SK-N-SH (cell line): ENCODE results near the gene E2F4. TPM values are rescaled to one million over a fixed set of nuclear protein-coding genes. Genes with fewer than 3 reads are reported as not detected.
A peak's percentile ranks its signal among the peaks of the same experiment; 100 is the strongest.

Source experiments
- CTCF ChIA-PET: fragments of 300-600, 350-600 bp; formaldehyde crosslinking; extraction: SDS; loops from one replicate; lab custom pipeline; 2021; lab: Yijun Ruan, JAX
- POLR2A ChIA-PET: fragments of 350-600 bp; sonication (Branson Sonifier 250); formaldehyde crosslinking; extraction: SDS; loops from one replicate; lab custom pipeline; 2020; ENCODE audit warnings: antibody characterized with exemption, inconsistent platforms; lab: Yijun Ruan, JAX
- DNase-seq: peaks from one replicate; pipeline ENCODE4 v3.0.0; 2012
- H2AFZ ChIP-seq: fragments of 200-600 bp; sonication (generic); 2 replicates; pipeline ENCODE4 v1.8.1; 2016; ENCODE audit warnings: antibody characterized with exemption, mild to moderate bottlenecking, low read depth
- H3F3A ChIP-seq: fragments of 200-600 bp; sonication (generic); replicated peaks from 2 replicates; pipeline ENCODE3; 2016; ENCODE audit warnings: antibody characterized with exemption, mild to moderate bottlenecking; ENCODE audit not compliant: insufficient read depth
- H3K27ac ChIP-seq, 2 experiments: fragments of 200-500 bp in 1 of 2; fragments of 200-600 bp in 1 of 2; sonication (Bioruptor generic) in 1 of 2; sonication (generic), shearing (Covaris generic) in 1 of 2; 2 replicates each; pipeline versions ENCODE4 v1.5.1 to v1.6.1; 2014 to 2016; ENCODE audit warnings: low read depth in 2 of 2, inconsistent platforms in 1 of 2, low read length in 1 of 2, mild to moderate bottlenecking in 1 of 2, mixed read lengths in 1 of 2
- H3K27me3 ChIP-seq: fragments of 200-600 bp; sonication (generic), shearing (Covaris generic); 2 replicates; pipeline ENCODE4 v1.6.1; 2016; ENCODE audit warnings: mixed run types; ENCODE audit not compliant: insufficient read depth
- H3K36me3 ChIP-seq, 2 experiments: fragments of 200-500 bp in 1 of 2; fragments of 200-600 bp in 1 of 2; sonication (Bioruptor generic) in 1 of 2; sonication (generic) in 1 of 2; replicated peaks in 1 of 2; 2 replicates each; pipeline versions ENCODE3 to v1.5.1; 2014 to 2016; ENCODE audit warnings: low read length in 1 of 2, mild to moderate bottlenecking in 1 of 2; ENCODE audit not compliant: insufficient read depth in 2 of 2, control insufficient read depth in 1 of 2
- H3K4me1 ChIP-seq, 2 experiments: fragments of 200-500 bp in 1 of 2; fragments of 200-600 bp in 1 of 2; sonication (Bioruptor generic) in 1 of 2; sonication (generic), shearing (Covaris generic) in 1 of 2; 2 replicates each; pipeline versions ENCODE4 v1.5.1 to v1.6.1; 2014 to 2016; ENCODE audit warnings: low read depth in 1 of 2, low read length in 1 of 2, mixed run types in 1 of 2; ENCODE audit not compliant: insufficient read depth in 2 of 2, control insufficient read depth in 1 of 2
- H3K4me2 ChIP-seq: fragments of 200-600 bp; sonication (generic), shearing (Covaris generic); 2 replicates; pipeline ENCODE4 v1.6.1; 2017; ENCODE audit warnings: mixed run types
- H3K4me3 ChIP-seq, 2 experiments: fragments of 200-500 bp in 1 of 2; fragments of 200-600 bp in 1 of 2; sonication (Bioruptor generic) in 1 of 2; sonication (generic), shearing (Covaris generic) in 1 of 2; 2 replicates each; pipeline versions ENCODE4 v1.5.1 to v1.8.1; 2014 to 2016; ENCODE audit warnings: low read depth in 2 of 2, inconsistent platforms in 1 of 2, low read length in 1 of 2, mild to moderate bottlenecking in 1 of 2, mixed read lengths in 1 of 2, moderate library complexity in 1 of 2
- H3K79me2 ChIP-seq: fragments of 200-600 bp; sonication (generic); 2 replicates; pipeline ENCODE4 v1.8.1; 2017; ENCODE audit warnings: mild to moderate bottlenecking; ENCODE audit not compliant: insufficient read depth
- H3K9ac ChIP-seq: fragments of 200-600 bp; sonication (generic); 2 replicates; pipeline ENCODE4 v1.6.1; 2017; ENCODE audit warnings: mixed run types
- H3K9me2 ChIP-seq: fragments of 200-600 bp; sonication (generic); 2 replicates; pipeline ENCODE4 v1.6.1; 2017; ENCODE audit warnings: mixed run types
- H3K9me3 ChIP-seq: fragments of 200-600 bp; sonication (generic); 2 replicates; pipeline ENCODE4 v1.6.1; 2017; ENCODE audit warnings: mixed run types, mild to moderate bottlenecking, moderate library complexity
- H4K20me1 ChIP-seq: fragments of 200-600 bp; sonication (generic); 2 replicates; pipeline ENCODE4 v1.6.1; 2017; ENCODE audit warnings: mild to moderate bottlenecking, mixed run types; ENCODE audit not compliant: insufficient read depth
- MAX ChIP-seq: IDR thresholded peaks from 2 replicates; pipeline ENCODE4 v1.4.0; 2012; ENCODE audit warnings: low read depth
- MXI1 ChIP-seq: IDR thresholded peaks from 2 replicates; pipeline ENCODE4 v1.6.1; 2012; ENCODE audit warnings: mild to moderate bottlenecking, low read depth, low read length, improper control_type of control experiment
- SIN3A ChIP-seq: IDR thresholded peaks from 2 replicates; pipeline ENCODE4 v1.6.1; 2012; ENCODE audit warnings: low read depth, mild to moderate bottlenecking, low read length, moderate library complexity, borderline replicate concordance
- TAF1 ChIP-seq: IDR thresholded peaks from 2 replicates; pipeline ENCODE4 v1.6.1; 2012; ENCODE audit warnings: low read depth, mild to moderate bottlenecking, low read length, moderate library complexity, borderline replicate concordance
- USF1 ChIP-seq: IDR thresholded peaks from 2 replicates; pipeline ENCODE4 v1.4.0; 2012; ENCODE audit warnings: low read depth, borderline replicate concordance
- WGBS: methylation state at CpG from one replicate; pipeline ENCODE4 v1.1.6; 2017; ENCODE audit warnings: low lambda C conversion rate; 5-methylcytosine and 5-hydroxymethylcytosine counted together
- polyA plus RNA-seq, 3 experiments: library from polyadenylated mRNA; depleted of rRNA; stranded (reverse); fragments of >200 nt; gene quantifications; 2 replicates each; pipeline ENCODE4 v1.2.3, GENCODE V29; 2012
- small RNA-seq, 7 experiments: library from RNA; depleted of rRNA; stranded (forward); fragments of <200 nt; gene quantifications; one replicate each; pipeline ENCODE3, GENCODE V24; 2012

Gene E2F4
- polyA plus RNA-seq, 1 of the 3 experiments (the other 2 are of a cell fraction): 168 TPM

GRCh38 chr16:67248073-67248400 is 56.1 kb downstream of the E2F4 start:
- Histone ChIP-seq H3K4me3 (peak overlapping the region; percentile 92 to 95), H3K9me3 (no peaks in the 10 kb centered on the region), H2AFZ (peak overlapping the region; percentile 85), H3K4me1 (peaks cover 43 to 48% of the 10 kb centered on the region in 2 experiments), H3K4me2 (peak overlapping the region; percentile 98), H3F3A (peaks cover 39% of the 10 kb centered on the region), H3K27me3 (no peaks in the 10 kb centered on the region), H4K20me1 (no peaks in the 10 kb centered on the region), H3K36me3 (no peaks in the 10 kb centered on the region), H3K27ac (peak overlapping the region; percentile 46 to 69; a peak in 3 of 4 replicates), H3K79me2 (peaks cover 37% of the 10 kb centered on the region), H3K9me2 (no peaks in the 10 kb centered on the region), H3K9ac (peak overlapping the region; percentile 88)
- 0 out of 2 replicates have a peak, but pooled peaks have one; percentile 14 for TF ChIP-seq MXI1
- 0 out of 2 replicates have a peak, but pooled peaks have one; percentile 3 for TF ChIP-seq SIN3A
- TF ChIP-seq MAX: peak; percentile 41; the same call in 1 of the 2 replicates
- no peak for TF ChIP-seq USF1
- TF ChIP-seq TAF1: no peak
- CTCF ChIA-PET: interaction anchor here (0.9 to 4.5 kb wide), 12 partner anchors 10 to 93 kb away, joined by 3 to 21 read pairs (median 4); partner anchors contain the start of gene TMEM208
- 11% methylated on average over 7 of the region's 7 CpGs for WGBS
- DNase-seq: no peak
- POLR2A ChIA-PET: interaction anchor here (0.6 to 4.0 kb wide), 4 partner anchors 21 to 406 kb away, joined by 3 to 14 read pairs (median 4); partner anchors contain the start of gene TMEM208

Small RNA genes lying within 50 kb of the gene (small RNA-seq; reads per million reads assigned to genes)
- 2.3 to 24.2 (median 10.5) reads per million in 7 experiments for gene MIR328

Other genes with a start within 250 kb of the E2F4 start
- gene CES3, start 230.9 kb upstream of the E2F4 start, polyA plus RNA-seq (2012; rRNA removed): 1.4 and 1.8 TPM in 2 replicates
- gene CES4A, start 203.6 kb upstream of the E2F4 start, polyA plus RNA-seq (2012; rRNA removed): 7.3 and 13.2 TPM in 2 replicates
- gene CBFB, start 163.0 kb upstream of the E2F4 start, polyA plus RNA-seq (2012; rRNA removed): 38.8 and 40.1 TPM in 2 replicates
- gene PHAF1, start 82.2 kb upstream of the E2F4 start, polyA plus RNA-seq (2012; rRNA removed): 17.3 and 22.6 TPM in 2 replicates
- gene B3GNT9, start 41.2 kb upstream of the E2F4 start, polyA plus RNA-seq (2012; rRNA removed): 9.8 and 9.9 TPM in 2 replicates
- 27.7 and 28.5 TPM in 2 replicates for gene TRADD, start 32.2 kb upstream of the E2F4 start, polyA plus RNA-seq (2012; rRNA removed)
- gene FBXL8, start 32.2 kb upstream of the E2F4 start, polyA plus RNA-seq (2012; rRNA removed): 17.8 and 21.8 TPM in 2 replicates
- gene HSF4, start 27.4 kb upstream of the E2F4 start, polyA plus RNA-seq (2012; rRNA removed): 33.4 and 44.4 TPM in 2 replicates
- gene NOL3, start 21.6 kb upstream of the E2F4 start, polyA plus RNA-seq (2012; rRNA removed): 34.1 and 38.7 TPM in 2 replicates
- 68.5 and 83.5 TPM in 2 replicates for gene MATCAP1, start 8.2 kb upstream of the E2F4 start, polyA plus RNA-seq (2012; rRNA removed)
- gene EXOC3L1, start 2.0 kb upstream of the E2F4 start, polyA plus RNA-seq (2012; rRNA removed): 0.46 and 0.83 TPM in 2 replicates
- 2.3 and 3.1 TPM in 2 replicates for gene ELMO3, start 7.0 kb downstream of the E2F4 start, polyA plus RNA-seq (2012; rRNA removed)
- 98.2 and 130 TPM in 2 replicates for gene TMEM208, start 35.0 kb downstream of the E2F4 start, polyA plus RNA-seq (2012; rRNA removed)
- gene FHOD1, start 55.3 kb downstream of the E2F4 start, polyA plus RNA-seq (2012; rRNA removed): 53.2 and 70.9 TPM in 2 replicates
- 4.1 and 5.8 TPM in 2 replicates for gene SLC9A5, start 56.8 kb downstream of the E2F4 start, polyA plus RNA-seq (2012; rRNA removed)
- gene PLEKHG4, start 87.4 kb downstream of the E2F4 start, polyA plus RNA-seq (2012; rRNA removed): 65.5 and 87.0 TPM in 2 replicates
- 1.8 and 1.9 TPM in 2 replicates for gene KCTD19, start 134.6 kb downstream of the E2F4 start, polyA plus RNA-seq (2012; rRNA removed)
- gene LRRC36, start 134.7 kb downstream of the E2F4 start, polyA plus RNA-seq (2012; rRNA removed): 0.78 and 0.92 TPM in 2 replicates
- 33.5 and 36.2 TPM in 2 replicates for gene TPPP3, start 201.3 kb downstream of the E2F4 start, polyA plus RNA-seq (2012; rRNA removed)
- gene ZDHHC1, start 224.3 kb downstream of the E2F4 start, polyA plus RNA-seq (2012; rRNA removed): 14.2 and 15.8 TPM in 2 replicates
- gene HSD11B2, start 239.0 kb downstream of the E2F4 start, polyA plus RNA-seq (2012; rRNA removed): 0.19 and 0.23 TPM in 2 replicates